ENCODE data around the gene BBS12.
"Not testable (repeated sequence)": the region's sequence is repeated elsewhere in the genome, so short reads cannot be mapped to it uniquely, and the experiment has no call there.

The BBS12 gene

DNA sequence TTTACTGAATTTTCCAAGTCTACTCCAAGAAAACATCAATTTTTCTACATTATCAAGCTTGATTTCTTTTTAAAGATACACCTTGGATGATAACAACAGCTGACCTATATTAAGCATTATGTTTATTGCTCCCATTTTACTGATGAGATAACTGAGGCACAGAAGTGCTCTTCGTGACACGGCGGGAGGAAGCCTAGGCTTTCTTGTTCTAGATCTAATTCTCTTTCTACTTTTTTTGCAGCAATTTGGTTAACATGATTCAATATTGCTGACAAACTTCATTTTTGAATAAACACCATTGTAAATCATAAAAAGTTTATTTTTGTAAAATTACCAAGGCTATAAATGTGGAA lies 33.8 kb downstream of the BBS12 start:
- no peak for DNase-seq

DNA sequence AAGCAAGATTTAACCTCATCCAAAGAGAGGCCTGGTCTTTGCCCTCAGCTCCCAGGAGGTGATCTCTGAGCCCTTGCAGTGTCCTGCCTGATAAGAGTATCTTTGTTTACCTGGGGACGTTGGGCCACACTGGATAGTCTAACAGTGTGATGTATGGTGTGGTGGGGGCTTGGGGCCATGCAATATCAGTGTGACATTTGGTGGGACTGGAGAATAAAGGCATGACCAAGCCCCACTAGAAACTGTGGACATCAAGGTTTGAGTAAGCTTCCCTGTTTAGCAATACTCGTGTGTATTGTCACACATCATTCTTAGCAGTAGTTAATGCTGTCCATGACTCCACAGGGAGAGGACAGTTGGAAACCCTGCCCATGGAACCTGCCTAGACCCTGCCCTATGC lies 34.4 kb downstream of the BBS12 start:
- DNase-seq = no peak

DNA sequence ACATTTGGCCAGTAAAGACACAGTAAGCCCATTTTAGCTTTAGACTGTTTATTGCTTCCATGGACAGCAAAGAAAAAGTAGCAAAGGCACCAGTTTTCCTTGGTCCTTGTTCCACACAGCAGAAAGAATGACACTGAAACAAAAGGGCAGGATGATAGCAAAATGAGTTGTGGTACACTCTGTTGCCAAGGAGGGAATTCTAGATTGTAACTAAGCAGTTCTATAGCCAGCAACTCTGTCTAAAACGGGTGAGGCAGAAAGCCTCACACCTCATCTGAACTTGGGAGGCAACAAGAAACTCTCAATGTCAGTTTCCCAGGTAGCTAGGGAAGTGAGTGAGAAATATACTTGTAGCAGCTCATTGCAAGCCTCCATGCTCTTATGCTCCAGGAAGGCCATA lies 39.2 kb downstream of the BBS12 start:
- DNase-seq = no peak

DNA sequence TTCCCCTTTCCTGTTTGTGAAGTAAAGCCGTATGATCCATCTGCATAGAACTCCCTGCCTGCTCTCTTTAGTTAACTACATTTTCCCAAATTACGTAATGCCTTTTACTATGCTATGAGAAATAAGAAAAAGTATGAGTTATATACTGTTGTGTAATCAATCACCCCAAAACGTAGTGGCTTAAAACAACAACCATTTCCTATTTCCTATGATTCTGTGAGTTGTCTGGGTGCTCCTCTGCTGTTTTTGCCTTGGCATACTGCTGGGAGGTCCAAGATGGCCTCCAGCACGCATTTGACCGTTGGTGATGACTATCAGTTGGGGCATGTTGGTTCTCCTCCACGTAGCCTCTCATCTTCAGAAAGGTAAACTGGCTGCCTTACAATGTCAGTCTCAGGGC lies 39.8 kb downstream of the BBS12 start:
- DNase-seq = no peak

DNA sequence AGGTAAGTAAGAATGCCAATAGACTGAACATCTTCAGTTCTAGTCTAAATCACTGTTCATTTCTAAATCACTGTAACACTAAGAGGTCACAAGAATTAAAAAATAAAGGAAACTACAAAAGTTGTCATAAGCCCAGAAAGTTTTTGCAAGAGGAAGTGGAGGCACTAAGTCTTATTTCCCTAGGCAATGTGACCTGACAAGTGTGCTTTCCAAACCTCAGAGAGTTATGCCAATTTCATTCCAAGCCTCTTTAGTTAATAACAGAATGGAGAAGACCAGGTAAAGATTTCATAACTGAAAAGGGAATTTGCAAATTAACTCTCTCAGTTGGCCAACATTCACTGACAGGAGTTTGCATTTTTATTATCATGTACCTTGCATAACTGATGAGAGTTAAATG lies 40.5 kb downstream of the BBS12 start:
- no peak for DNase-seq

DNA sequence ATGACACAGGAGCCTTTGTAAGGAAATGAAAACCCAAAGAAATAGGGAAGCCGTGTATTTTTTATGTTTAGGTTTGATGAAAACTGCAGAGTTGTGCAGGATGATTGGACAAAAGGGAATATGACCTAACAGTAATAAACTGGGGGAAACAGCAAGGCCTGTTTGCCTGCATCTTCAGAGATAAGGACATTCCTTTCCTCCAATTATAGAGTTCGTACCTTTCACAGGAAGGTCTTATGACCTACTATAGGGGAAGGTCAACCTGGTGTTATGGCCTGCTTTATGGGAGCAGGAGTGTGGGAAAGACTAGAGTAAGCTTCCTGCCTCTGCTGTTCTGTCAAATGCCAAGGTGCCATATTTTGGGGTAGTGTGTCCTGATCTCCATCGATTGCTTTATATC lies 42.5 kb downstream of the BBS12 start:
- DNase-seq = no peak

DNA sequence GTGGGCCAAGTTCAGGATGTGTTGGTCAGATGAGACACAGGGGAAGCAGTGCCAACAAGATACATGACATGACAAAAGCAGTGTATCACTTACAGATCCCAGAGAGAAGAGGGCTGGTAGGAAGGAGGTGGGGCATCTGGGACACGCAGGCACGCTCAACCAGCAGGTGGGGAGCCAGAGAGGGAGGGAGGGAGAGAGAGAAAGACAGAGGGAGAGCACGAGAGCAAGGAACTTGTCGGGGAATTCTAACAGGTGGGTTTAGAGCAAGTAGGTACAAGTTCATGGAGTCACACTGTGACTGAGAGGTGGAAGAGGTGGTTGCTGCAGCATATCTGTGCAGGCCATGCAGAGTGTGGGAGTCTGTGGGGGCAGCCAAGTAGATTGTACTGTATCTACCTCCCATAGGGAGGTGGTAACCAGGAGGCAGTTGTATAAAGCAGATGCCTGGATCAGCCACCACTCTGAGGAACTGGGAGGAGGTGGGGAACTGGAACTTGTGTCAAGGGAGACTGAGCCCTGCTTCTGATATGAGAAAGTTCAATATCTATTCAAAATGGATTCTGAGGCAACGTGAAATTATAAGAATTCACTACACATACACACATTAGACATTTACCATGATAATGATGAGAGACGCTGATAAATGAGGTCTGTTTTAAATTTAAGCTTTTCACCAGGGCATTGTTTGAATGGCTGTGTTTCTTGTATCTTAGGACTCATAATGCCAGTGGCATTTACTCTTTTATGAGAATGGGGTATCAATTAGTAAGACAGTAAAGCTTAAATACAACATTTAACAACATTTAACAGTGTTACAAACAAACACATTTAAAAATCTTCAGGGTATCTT lies 43.7 kb downstream of the BBS12 start:
- DNase-seq = no peak

DNA sequence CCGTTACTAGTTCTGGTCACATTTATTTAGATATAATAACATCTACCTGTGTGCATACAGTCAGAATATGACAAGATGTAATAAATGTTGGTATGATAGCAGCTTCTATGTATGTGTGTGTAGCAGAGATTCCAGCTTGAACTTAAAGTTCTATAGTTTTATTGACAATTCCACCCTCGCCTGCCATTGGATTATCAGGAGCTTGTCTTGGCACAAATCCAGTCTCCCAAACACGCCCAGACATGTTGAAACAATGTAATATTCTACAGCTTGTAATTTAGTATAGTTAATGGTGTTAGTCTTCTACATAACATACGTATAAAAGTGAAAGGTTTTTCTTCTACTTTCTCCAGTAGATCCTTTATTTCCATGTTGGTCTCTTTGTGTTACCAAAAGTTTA lies 44.4 kb downstream of the BBS12 start:
- DNase-seq = no peak

DNA sequence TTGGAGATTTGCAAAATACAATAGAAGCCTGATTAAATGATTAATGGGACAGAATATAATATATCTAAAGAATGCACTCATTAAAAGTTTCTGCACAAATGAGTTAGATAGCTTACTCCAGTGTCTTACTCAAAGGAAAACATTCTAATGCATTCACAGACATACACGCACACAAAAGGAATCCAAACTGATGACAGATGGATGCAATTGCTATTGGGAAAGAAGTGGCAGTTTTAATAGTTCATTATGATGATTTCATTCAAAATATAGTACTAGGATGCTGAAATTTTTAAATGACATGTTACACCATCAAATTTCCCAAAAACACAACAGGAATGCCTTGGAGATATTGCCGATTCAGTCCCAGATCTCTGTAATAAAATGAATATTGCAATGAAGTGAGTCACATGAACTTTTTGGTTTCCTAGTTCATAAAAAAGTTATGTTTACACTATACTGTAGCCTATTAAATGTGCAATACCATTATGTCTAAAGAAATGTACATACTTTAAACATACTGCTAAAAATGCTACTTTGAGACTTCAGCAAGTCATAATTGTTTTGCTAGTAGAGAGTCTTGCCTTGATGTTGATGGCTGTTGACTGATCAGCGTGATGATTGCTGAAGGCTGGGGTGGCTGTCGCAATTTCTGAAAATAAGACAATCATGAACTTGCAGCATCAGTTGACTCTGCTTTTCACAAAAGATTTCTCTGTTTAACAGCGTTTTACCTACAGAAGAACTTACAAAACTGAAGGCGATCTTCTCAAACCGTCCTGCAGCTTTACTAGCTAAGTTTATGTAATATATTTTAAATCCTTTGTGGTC lies 45.6 kb downstream of the BBS12 start:
- DNase-seq = no peak

DNA sequence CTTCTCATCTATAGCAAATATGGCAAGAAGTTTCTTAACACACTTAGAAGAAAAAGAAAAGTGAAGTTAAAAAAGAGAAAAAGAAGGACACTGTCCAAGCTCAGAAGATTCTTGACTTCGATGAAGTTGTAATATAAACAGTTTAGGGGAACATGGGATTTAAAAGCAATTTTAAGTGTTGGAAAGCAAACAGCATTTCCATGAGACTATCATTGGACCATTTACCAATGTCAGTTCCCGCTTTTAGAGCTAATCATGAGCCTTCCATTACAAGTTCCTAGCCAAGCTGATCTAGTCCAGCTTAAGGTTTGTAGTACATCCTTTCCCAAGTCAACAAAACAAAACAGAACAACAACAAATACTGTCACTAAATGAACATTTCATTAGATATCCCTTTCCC lies 49.0 kb downstream of the BBS12 start:
- DNase-seq = no peak

DNA sequence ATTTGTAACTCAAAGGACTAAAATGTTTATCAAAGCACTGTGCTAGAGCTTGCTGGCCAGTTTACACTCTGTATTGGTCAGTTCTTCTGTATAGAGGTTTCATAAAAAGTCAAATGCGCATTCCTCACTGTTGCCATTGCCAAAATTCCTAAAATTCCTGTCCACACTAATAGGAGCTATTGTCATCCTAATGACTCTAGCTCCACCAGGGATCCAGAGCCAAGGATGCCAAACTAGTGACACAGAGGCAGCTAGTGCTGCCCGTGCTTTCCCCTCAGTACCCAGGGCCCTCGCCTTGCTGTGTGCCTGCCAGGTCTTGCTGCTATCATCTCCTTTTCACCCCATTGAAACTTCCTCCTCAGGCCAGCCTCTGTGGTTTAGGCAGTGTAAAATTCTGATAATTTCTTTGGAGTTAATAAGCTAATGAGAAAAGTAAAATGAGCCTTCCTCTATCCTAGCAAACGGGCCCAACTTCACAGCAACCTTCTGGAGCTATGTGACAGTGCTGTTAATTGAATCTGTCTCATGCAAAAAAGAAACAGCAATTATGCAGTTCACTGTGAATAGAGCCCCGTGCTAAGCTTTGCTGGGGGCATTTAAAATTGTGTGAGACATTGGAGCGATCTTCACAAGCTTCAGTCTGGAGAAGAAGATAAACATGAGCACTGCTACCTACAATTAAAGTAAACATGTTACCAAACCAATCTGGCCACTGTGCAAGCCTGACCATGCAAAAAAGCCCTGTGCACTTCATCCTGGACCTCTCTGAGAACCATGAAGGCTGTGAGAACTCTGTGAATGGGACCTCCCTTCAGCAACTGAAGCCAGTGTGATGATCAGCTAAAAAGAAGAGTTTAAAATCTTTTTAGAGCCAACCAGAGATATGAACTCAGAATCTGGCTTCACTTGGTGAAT lies 51.1 kb downstream of the BBS12 start:
- DNase-seq = no peak

DNA sequence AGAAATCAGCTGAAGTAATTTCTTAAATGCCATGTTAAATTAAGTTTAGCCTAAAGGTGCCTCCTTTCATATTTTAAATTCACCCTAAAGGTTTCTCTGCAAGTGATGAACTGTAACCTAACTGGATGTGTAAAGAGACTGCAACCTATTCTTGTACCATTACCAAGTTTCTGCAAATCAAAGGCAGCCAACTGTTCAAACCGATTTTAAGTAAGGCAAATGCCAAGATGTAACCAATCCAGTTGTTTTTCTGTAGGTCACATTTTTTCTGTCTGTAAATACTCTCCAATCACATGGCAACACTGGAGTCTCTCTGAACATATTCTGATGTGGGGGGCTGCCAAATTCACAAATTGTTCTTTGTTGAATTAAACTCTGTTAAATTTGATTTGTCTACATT lies 51.8 kb downstream of the BBS12 start:
- DNase-seq = no peak

DNA sequence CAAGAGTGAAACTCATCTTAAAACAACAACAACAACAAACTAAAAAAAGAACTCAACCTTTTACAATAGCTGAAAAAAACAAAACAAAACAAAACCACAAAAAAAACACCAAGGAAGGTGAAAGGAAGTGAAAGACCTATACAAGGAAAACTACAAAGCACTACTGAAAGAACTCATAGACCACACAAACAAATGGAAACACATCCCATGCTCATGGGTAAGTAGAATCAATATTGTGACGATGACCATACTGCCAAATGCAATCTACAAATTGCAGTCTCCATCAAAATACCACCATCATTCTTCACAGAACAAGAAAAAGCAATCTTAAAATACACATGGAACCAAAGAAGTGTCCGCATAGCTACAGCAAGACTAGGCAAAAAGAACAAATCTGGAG lies 52.6 kb downstream of the BBS12 start:
- DNase-seq = no peak

DNA sequence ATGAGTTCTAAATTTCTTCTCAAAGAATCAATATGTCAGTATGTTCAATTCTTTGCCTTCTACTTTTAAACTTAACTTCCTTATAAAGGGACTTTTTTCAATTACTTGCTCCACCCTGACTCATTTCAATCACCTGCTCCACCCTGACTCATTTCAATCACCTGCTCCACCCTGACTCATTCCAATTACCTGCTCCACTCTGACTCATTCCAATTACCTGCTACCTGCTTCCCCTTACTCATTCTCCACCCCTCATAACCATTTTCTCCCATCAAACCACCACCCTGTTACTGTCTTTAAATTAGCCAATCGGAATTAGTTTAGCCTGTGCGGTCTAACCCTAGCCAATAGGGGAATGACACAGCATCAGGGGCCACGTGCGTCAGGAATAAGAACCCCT lies 53.8 kb downstream of the BBS12 start:
- DNase-seq = not testable (repeated sequence)

DNA sequence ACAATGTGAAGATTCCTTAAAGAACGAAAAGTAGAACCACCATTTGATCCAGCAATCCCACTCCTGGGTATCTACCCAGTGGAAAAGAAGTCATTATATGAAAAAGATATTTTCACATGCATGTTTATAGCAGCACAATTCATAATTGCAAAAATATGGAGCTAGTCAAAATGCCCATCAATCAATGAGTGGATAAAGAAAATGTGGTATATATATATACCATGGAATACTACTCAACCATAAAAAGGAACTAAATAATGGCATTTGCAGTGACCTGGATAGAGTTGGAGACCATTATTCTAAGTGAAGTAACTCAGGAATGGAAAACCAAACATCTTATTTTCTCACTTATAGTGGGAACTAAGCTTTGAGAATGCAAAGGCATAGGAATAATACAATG lies 54.4 kb downstream of the BBS12 start:
- not testable (repeated sequence) for DNase-seq

DNA sequence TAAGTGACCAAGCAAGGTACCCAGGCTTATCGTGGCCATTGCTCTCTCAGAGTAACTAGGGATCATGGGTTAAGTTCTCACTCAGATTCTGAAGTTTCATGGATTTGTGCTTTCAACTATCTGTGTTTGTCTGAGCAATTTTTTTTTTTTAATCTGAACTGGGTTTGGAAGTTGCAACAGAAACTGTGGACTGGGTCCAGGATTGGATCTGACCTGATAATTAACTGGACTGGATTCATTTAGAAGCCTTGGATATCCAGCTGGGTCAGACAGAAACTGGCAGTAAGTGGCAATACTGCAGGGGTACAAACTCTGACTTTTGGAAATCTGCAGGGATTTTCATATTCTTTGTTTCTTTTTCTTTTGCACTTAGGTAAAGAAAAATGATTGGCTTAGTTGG lies 55.4 kb downstream of the BBS12 start:
- DNase-seq = no peak

DNA sequence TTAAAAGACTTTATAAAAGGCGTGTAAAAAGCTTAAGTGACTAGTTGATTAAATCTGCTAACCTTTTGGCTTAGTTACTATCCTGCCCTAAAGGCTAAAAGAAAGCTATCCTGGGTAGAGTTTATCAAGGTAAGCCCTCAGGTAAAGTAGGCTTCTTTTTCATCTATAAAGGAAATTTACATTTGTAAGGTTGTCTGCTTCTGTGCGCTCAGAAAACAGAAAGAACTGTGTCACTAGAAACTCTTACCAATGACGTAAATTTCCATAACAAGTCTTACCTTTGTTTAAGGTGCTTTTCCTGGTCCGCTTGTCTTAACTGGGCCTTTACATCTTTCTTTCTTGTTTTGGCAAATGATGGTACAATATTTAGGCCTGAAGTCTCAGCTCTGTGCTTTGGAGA lies 56.4 kb downstream of the BBS12 start:
- DNase-seq = no peak

DNA sequence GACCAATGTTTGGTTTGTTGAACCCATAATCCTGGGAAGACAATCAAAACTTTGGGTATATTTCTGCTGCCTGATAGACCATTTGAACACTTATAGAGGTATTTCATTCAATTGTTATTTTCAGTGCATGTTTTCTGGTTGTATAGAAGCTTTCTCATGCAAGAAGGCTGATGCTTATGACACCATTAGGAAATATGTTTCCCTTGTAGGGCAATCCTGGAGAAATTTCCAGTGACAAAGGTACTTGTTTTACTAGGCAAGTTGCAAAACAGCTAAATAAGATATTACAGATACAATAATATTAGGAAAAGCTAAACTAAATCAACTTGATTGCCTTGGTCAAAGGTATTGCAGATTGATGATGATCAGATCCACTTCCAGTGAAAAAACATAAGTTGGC lies 61.3 kb downstream of the BBS12 start:
- no peak for DNase-seq

Measured in SHP77 (cell line).